Type B pancreatic cell (in vitro differentiated cells): ENCODE data around the gene EYA4. TPM values are rescaled to one million over a fixed set of nuclear protein-coding genes. Genes with fewer than 3 reads are reported as not detected.

Source experiments
- DNase-seq: peaks from one replicate; pipeline ENCODE4 v3.0.0; 2021; ENCODE audit warnings: mixed read lengths; ENCODE audit not compliant: unreplicated experiment; ENCODE audit errors: extremely low spot score
- H3K27ac Mint-ChIP-seq: 2 replicates; pipeline ENCODE4 v1.8.0; 2021; ENCODE audit warnings: mild to moderate bottlenecking, mixed read lengths
- H3K27me3 Mint-ChIP-seq: 2 replicates; pipeline ENCODE4 v1.8.0; 2021; ENCODE audit warnings: mixed read lengths
- H3K36me3 Mint-ChIP-seq: 2 replicates; pipeline ENCODE4 v1.8.0; 2021; ENCODE audit warnings: mixed read lengths
- H3K4me1 Mint-ChIP-seq: one replicate; pipeline ENCODE4 v1.8.0; 2021; ENCODE audit warnings: mixed read lengths; ENCODE audit not compliant: unreplicated experiment
- H3K4me3 Mint-ChIP-seq: 2 replicates; pipeline ENCODE4 v1.8.0; 2021; ENCODE audit warnings: mild to moderate bottlenecking, mixed read lengths
- H3K9me3 Mint-ChIP-seq: 2 replicates; pipeline ENCODE4 v1.8.0; 2021; ENCODE audit warnings: mixed read lengths
- long read RNA-seq: library from polyadenylated mRNA; unstranded; transcript quantifications from one replicate; pipeline ENCODE4 v2.0.0, GENCODE V29; 2020
- total RNA-seq: library from RNA; stranded (reverse); gene quantifications from 2 replicates; pipeline ENCODE4 v1.2.1, GENCODE V29; 2021; ENCODE audit warnings: low replicate concordance
- TF ChIP-seq, protein P1 (sequence below): fragments of 200-600 bp; sonication (generic); conservative IDR thresholded peaks from 2 replicates; pipeline ENCODE4 v1.5.0; 2021; ENCODE audit warnings: antibody characterized with exemption, mild to moderate bottlenecking

The EYA4 gene, protein sequence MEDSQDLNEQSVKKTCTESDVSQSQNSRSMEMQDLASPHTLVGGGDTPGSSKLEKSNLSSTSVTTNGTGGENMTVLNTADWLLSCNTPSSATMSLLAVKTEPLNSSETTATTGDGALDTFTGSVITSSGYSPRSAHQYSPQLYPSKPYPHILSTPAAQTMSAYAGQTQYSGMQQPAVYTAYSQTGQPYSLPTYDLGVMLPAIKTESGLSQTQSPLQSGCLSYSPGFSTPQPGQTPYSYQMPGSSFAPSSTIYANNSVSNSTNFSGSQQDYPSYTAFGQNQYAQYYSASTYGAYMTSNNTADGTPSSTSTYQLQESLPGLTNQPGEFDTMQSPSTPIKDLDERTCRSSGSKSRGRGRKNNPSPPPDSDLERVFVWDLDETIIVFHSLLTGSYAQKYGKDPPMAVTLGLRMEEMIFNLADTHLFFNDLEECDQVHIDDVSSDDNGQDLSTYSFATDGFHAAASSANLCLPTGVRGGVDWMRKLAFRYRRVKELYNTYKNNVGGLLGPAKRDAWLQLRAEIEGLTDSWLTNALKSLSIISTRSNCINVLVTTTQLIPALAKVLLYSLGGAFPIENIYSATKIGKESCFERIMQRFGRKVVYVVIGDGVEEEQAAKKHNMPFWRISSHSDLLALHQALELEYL
- 2.3 and 29.7 TPM in 2 replicates for total RNA-seq
- long read RNA-seq = 0 reads

DNA sequence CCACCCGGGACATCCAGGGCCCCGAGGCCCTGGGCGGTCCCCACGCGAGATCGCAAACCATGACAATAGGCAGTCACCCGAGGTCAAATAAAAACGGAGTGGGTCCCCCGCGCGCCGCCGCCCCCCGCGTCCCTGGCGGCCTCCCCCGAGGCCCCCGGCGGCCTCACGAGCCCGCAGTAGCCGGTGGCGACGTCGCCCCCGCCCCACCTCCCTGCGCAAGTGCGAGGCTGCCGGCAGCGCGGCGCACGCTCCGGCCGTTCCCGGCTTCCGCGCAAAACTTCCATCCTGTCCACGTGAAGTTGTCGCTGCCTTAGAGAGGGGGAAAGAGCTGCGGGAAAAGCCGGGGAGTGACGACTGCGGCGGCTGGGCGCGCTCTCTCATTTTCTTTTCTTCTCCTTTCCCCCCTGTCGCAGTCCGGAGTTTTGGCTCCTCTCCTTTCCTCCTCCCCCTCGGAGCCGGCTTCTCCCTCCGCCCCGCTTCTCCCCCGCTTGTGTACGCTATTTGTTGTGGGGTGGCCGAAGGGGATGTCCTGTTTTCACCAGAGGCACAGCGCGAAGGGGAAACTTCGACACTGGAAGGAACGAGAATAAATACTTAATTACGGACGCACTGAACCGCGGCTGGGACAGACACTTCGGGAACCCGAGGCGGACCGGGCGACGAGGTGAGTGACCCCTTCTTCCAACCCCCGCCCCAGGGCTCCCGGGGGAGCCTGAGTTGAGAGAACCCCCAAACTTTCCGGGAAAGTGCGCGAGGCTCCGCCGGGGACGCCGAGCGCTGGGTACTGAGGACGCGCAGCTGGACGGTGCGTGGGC lies at the start of gene EYA4:
TSS of gene EYA4 (plus strand) at position 272 of the 815 bp plus-strand sequence. CDS start 33,424 bp downstream, outside the sequence.
- Mint-ChIP-seq H3K27me3 (peaks cover 67% of the 10 kb centered on the region), H3K4me3 (peak within 1 kb of the TSS; percentile 94), H3K36me3 (no peaks in the 10 kb centered on the region), H3K9me3 (no peaks in the 10 kb centered on the region), H3K27ac (peak within 1 kb of the TSS; percentile 80), H3K4me1 (peaks cover 33% of the 10 kb centered on the region)
- TF ChIP-seq, protein P1, sequence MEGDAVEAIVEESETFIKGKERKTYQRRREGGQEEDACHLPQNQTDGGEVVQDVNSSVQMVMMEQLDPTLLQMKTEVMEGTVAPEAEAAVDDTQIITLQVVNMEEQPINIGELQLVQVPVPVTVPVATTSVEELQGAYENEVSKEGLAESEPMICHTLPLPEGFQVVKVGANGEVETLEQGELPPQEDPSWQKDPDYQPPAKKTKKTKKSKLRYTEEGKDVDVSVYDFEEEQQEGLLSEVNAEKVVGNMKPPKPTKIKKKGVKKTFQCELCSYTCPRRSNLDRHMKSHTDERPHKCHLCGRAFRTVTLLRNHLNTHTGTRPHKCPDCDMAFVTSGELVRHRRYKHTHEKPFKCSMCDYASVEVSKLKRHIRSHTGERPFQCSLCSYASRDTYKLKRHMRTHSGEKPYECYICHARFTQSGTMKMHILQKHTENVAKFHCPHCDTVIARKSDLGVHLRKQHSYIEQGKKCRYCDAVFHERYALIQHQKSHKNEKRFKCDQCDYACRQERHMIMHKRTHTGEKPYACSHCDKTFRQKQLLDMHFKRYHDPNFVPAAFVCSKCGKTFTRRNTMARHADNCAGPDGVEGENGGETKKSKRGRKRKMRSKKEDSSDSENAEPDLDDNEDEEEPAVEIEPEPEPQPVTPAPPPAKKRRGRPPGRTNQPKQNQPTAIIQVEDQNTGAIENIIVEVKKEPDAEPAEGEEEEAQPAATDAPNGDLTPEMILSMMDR = no peak
- DNase-seq = peak; percentile 73

DNA sequence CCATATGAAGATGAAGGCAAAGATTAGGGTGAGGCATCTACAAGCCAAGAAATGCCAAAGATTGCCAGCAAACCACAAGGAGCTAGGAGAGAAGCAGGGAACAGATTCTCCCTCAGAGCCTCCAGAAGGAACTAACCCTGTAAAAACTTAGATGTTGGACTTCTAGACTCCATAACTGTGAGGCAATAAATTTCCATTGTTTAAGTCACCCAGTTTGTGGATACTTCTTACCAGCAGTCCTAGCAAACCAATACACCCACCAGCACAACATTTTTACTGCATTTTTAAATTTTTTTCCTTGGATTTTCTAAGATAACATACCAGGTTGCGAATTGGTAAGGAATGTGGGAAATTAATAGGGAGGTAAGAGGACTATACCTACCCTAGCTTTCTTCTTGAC lies 47.8 kb upstream of the EYA4 start:
- TF ChIP-seq, protein P1 = no peak
- DNase-seq = no peak
- H3K4me1 Mint-ChIP-seq = peaks cover 18% of the 10 kb centered on the region
- peaks cover 31% of the 10 kb centered on the region for H3K27me3 Mint-ChIP-seq
- H3K9me3 Mint-ChIP-seq = peaks cover 9% of the 10 kb centered on the region
- H3K27ac Mint-ChIP-seq = no peak overlapping the region
- peaks cover 7% of the 10 kb centered on the region for H3K36me3 Mint-ChIP-seq
- H3K4me3 Mint-ChIP-seq = no peak overlapping the region

DNA sequence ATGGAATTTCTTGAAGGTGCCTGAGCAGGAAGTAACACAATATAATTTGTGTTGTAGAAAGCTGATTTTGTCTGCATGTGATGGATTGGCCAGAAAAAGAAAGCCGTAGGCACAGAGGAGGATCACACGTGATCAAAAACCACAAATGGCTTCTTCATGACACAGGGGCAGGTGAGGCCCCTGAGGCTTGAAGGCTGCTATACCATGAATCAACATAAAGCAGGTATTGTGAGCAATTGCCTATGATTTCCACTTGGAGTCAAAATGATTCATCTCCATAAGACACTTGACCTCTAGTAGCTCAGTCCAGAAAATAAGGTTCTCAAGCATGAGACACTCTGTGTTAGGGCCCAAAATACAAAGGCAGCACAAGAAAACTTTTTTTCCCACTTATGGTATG lies 42.4 kb upstream of the EYA4 start:
- TF ChIP-seq, protein P1 = no peak
- no peak for DNase-seq
- no peak overlapping the region for H3K27ac Mint-ChIP-seq
- no peak overlapping the region for H3K4me3 Mint-ChIP-seq
- H3K27me3 Mint-ChIP-seq = peaks cover 50% of the 10 kb centered on the region
- peaks cover 9% of the 10 kb centered on the region for H3K4me1 Mint-ChIP-seq
- peaks cover 3% of the 10 kb centered on the region for H3K36me3 Mint-ChIP-seq
- peaks cover 9% of the 10 kb centered on the region for H3K9me3 Mint-ChIP-seq

DNA sequence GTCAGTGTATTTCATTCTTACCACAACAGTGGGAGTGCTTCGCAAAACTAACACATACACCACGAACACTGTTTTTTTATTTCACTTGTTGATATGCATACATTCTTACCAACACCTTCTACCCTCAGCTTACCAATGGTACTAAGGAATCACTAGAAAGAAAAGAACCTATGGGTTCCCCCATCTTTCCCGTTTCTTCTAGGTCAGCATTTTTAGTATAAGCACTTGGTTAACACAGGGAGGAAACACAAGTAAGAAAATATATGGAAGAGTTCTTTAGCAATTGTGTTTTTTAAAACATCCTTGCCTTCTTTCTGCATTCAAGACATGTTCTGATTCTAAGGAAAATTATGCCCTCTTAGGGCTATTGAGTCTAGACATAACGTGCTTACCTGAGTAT lies 39.9 kb upstream of the EYA4 start:
- no peak for DNase-seq
- Mint-ChIP-seq H3K36me3 (no peaks in the 10 kb centered on the region), H3K4me3 (no peak overlapping the region), H3K27me3 (peaks cover 42% of the 10 kb centered on the region), H3K9me3 (no peaks in the 10 kb centered on the region), H3K27ac (no peak overlapping the region), H3K4me1 (peaks cover 9% of the 10 kb centered on the region)
- TF ChIP-seq, protein P1 = no peak

DNA sequence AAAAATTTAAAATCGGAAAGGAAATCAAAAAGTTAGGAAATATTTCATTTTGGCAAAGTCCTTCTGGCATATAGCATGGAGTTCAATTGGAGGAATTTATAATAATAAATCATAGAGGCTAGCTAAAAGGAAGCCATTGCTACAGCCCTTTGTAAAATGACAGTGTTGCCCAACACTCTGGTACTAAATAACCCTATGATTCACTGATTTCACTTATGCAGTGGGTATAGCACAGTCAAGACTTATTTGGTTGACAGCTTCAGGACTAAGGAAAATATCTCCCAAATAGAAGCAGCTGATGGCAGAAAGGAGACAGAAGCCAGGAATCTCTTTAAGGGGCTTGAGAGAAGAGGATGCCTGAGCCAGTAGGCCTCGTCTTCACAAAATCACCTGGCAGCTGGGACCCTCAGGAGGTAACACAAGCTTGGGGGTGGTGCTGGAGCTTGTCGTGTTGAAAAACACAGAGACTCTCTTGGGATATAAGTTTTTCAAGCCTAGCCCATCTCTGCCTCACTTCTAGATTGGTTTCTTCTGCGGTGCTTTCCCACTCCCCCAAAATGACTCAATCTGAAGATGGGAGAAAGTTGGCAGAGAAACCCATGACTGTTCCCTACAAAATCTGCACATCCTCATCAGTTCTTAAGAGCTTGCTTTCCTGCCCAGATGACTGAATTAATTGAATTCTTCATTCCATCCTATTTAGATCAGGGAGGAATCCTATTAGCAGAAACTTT lies 38.4 kb upstream of the EYA4 start:
- peaks cover 5% of the 10 kb centered on the region for H3K4me1 Mint-ChIP-seq
- no peaks in the 10 kb centered on the region for H3K36me3 Mint-ChIP-seq
- H3K27ac Mint-ChIP-seq = no peak overlapping the region
- no peak for DNase-seq
- H3K9me3 Mint-ChIP-seq = no peaks in the 10 kb centered on the region
- peaks cover 32% of the 10 kb centered on the region for H3K27me3 Mint-ChIP-seq
- H3K4me3 Mint-ChIP-seq = no peak overlapping the region
- TF ChIP-seq, protein P1 = no peak
